HepG2 (cell line): ENCODE measurements around the gene METTL21C. TPM values are rescaled to one million over a fixed set of nuclear protein-coding genes. Genes with fewer than 3 reads are reported as not detected.

Experiments
- ATAC-seq: fragments of 200-7000 bp; cut with Tn5 transposase; 3 replicates; pipeline ENCODE4 v1.9.1; 2020; ENCODE audit warnings: mild to moderate bottlenecking, moderate library complexity
- BruUV-seq: library from RNA; stranded (reverse); fragments of 400-500 nt; replicated peaks from 2 replicates; lab custom pipeline; 2021; lab: Mats Ljungman, UMichigan
- CTCF ChIA-PET: fragments of 300-600 bp; formaldehyde crosslinking; extraction: SDS; loops from one replicate; lab custom pipeline; 2021; ENCODE audit warnings: low total read pairs, inconsistent platforms, low intra/inter-chr PET ratio; lab: Yijun Ruan, JAX
- POLR2A ChIA-PET: fragments of 350-600 bp; sonication (Branson Sonifier 250); formaldehyde crosslinking; loops from one replicate; lab custom pipeline; 2020; ENCODE audit warnings: antibody characterized with exemption, inconsistent platforms; lab: Yijun Ruan, JAX
- DNase-seq: peaks from one replicate; pipeline ENCODE4 v3.0.0-alpha.2; 2015; ENCODE audit warnings: low spot score
- FAIRE-seq: peaks from 3 replicates; lab custom pipeline; 2011; peaks lifted over from hg19 to GRCh38; lab: Jason Lieb, UNC
- H2AFZ ChIP-seq: one replicate; pipeline ENCODE4 v1.6.1; 2011; ENCODE audit warnings: low read length, inconsistent platforms
- H3K27ac ChIP-seq: fragments of 300-600 bp; 3 replicates; pipeline ENCODE4 v1.8.0; 2011; ENCODE audit warnings: mixed run types, mild to moderate bottlenecking, mixed read lengths, low read length, inconsistent platforms; ENCODE audit not compliant: insufficient read depth; ENCODE audit errors: extremely low read length
- H3K27me3 ChIP-seq, 2 experiments: fragments of 200-600 bp in 1 of 2; 2 replicates in 1 of 2; 3 replicates in 1 of 2; pipeline versions ENCODE4 v1.6.0 to v1.8.0; 2011; ENCODE audit warnings: low read length in 2 of 2, mild to moderate bottlenecking in 2 of 2, moderate library complexity in 2 of 2, inconsistent platforms in 1 of 2; ENCODE audit not compliant: insufficient read depth in 2 of 2, control insufficient read depth in 1 of 2
- H3K36me3 ChIP-seq, 2 experiments: fragments of 200-600 bp in 1 of 2; replicated peaks in 1 of 2; 2 replicates in 1 of 2; 3 replicates in 1 of 2; pipeline versions ENCODE4 v1.5.1 to v1.8.0; 2011; ENCODE audit warnings: low read length in 2 of 2, inconsistent platforms in 1 of 2; ENCODE audit not compliant: insufficient read depth in 2 of 2, control insufficient read depth in 1 of 2
- H3K4me1 ChIP-seq: 2 replicates; pipeline ENCODE4 v1.5.1; 2012; ENCODE audit warnings: low read length, inconsistent platforms; ENCODE audit not compliant: insufficient read depth
- H3K4me2 ChIP-seq: 2 replicates; pipeline ENCODE4 v1.6.0; 2011; ENCODE audit warnings: low read depth, low read length, inconsistent platforms
- H3K4me3 ChIP-seq, 3 experiments: fragments of 200-600 bp in 1 of 3; sonication (generic), shearing (Covaris generic) in 1 of 3; replicated peaks in 1 of 3; 2 replicates each; pipeline ENCODE4 v1.5.1; 2011 to 2016; ENCODE audit warnings: low read length in 3 of 3, inconsistent platforms in 2 of 3, low read depth in 2 of 3, mild to moderate bottlenecking in 2 of 3, control low read depth in 1 of 3, mixed read lengths in 1 of 3; ENCODE audit not compliant: insufficient read depth in 1 of 3
- H3K79me2 ChIP-seq: one replicate; pipeline ENCODE4 v1.6.1; 2011; ENCODE audit warnings: low read length, inconsistent platforms; ENCODE audit not compliant: insufficient read depth
- H3K9ac ChIP-seq: 2 replicates; pipeline ENCODE4 v1.6.0; 2011; ENCODE audit warnings: mild to moderate bottlenecking, low read depth, low read length, inconsistent platforms; ENCODE audit not compliant: insufficient read depth
- H3K9me3 ChIP-seq: 2 replicates; pipeline ENCODE4 v1.5.1; 2012; ENCODE audit warnings: mild to moderate bottlenecking, low read length
- H4K20me1 ChIP-seq: 2 replicates; pipeline ENCODE4 v1.6.0; 2011; ENCODE audit warnings: inconsistent platforms, mild to moderate bottlenecking, low read length, moderate library complexity; ENCODE audit not compliant: insufficient read depth
- ADNP ChIP-seq: sonication (generic); formaldehyde crosslinking; IDR thresholded peaks from 2 replicates; pipeline ENCODE4 v1.4.0; 2020; ENCODE audit warnings: missing genetic modification reagents
- ATF7 ChIP-seq, 2 experiments: fragments of 450-650 bp in 1 of 2; sonication (generic) in 1 of 2; formaldehyde crosslinking in 1 of 2; IDR thresholded peaks; 2 replicates each; pipeline versions ENCODE4 v1.4.0 to v1.6.1; 2016 to 2020; ENCODE audit warnings: antibody characterized with exemption in 1 of 2, mild to moderate bottlenecking in 1 of 2, missing genetic modification reagents in 1 of 2
- HNRNPLL ChIP-seq: fragments of 200-400 bp; formaldehyde crosslinking; IDR thresholded peaks from 2 replicates; pipeline ENCODE4 v1.6.1; 2017; ENCODE audit warnings: mild to moderate bottlenecking, low read depth, low read length; ENCODE audit not compliant: poor library complexity, severe bottlenecking
- MAFK ChIP-seq, 2 experiments: IDR thresholded peaks in 1 of 2; conservative IDR thresholded peaks in 1 of 2; 2 replicates each; pipeline ENCODE4 v1.6.1; 2011; ENCODE audit warnings: improper control_type of control experiment in 2 of 2, low read length in 2 of 2
- POLR2G ChIP-seq: fragments of 200-400 bp; formaldehyde crosslinking; IDR thresholded peaks from 2 replicates; pipeline ENCODE4 v1.6.1; 2018; ENCODE audit warnings: mild to moderate bottlenecking, low read depth, low read length, moderate library complexity
- SMC3 ChIP-seq: IDR thresholded peaks from 2 replicates; pipeline ENCODE4 v1.6.1; 2011; ENCODE audit warnings: low read length, improper control_type of control experiment
- SRSF9 ChIP-seq: fragments of 200-400 bp; formaldehyde crosslinking; IDR thresholded peaks from 2 replicates; pipeline ENCODE4 v1.6.1; 2018; ENCODE audit warnings: borderline replicate concordance, mild to moderate bottlenecking, low read depth, low read length; ENCODE audit not compliant: insufficient read depth, poor library complexity, severe bottlenecking
- THAP11 ChIP-seq: IDR thresholded peaks from 2 replicates; pipeline ENCODE4 v1.6.1; 2016; ENCODE audit warnings: missing biosample characterization, missing genetic modification reagents
- ZNF253 ChIP-seq: sonication (generic); formaldehyde crosslinking; IDR thresholded peaks from 2 replicates; pipeline ENCODE4 v1.8.0; 2022; ENCODE audit warnings: mild to moderate bottlenecking, missing genetic modification reagents, borderline replicate concordance
- ZNF562 ChIP-seq: sonication (generic); formaldehyde crosslinking; IDR thresholded peaks from 2 replicates; pipeline ENCODE4 v1.8.0; 2022; ENCODE audit warnings: missing genetic modification reagents, borderline replicate concordance
- ZNF564 ChIP-seq: sonication (generic); formaldehyde crosslinking; IDR thresholded peaks from 2 replicates; pipeline ENCODE4 v1.8.1; 2023; ENCODE audit warnings: mild to moderate bottlenecking, missing genetic modification reagents
- ZSCAN20 ChIP-seq: sonication (generic); formaldehyde crosslinking; IDR thresholded peaks from 2 replicates; pipeline ENCODE4 v1.4.0; 2020; ENCODE audit warnings: missing genetic modification reagents, mild to moderate bottlenecking, borderline replicate concordance
- in situ Hi-C: cut with HindIII; loops from 2 replicates; pipeline ENCODE4 v1.10.0; 2017; ENCODE audit warnings: low pct_unique_long_range_greater_than_20kb; ENCODE audit not compliant: extremely low pct_ligation_motif_present
- intact Hi-C: fragments of 100-400 bp; cut with micrococcal nuclease; formaldehyde crosslinking; loops from one replicate; pipeline ENCODE4 v1.10.0; 2022; ENCODE audit not compliant: unreplicated experiment
- polyA plus RNA-seq, 8 experiments: library from polyadenylated mRNA; depleted of rRNA in 3 of 8; stranded (reverse) in 7 of 8; unstranded in 1 of 8; fragments of >200 nt; fragmentation: Illumina TruSeq in 4 of 8; extraction: Trizol in 4 of 8; gene quantifications; 2 replicates each; pipeline versions ENCODE4 v1.2.1 to v1.2.3, GENCODE V29; 2011 to 2016; ENCODE audit warnings: low read depth in 4 of 8, missing spikeins in 1 of 8, mixed read lengths in 1 of 8; ENCODE audit not compliant: insufficient read depth in 1 of 8
- total RNA-seq, 5 experiments: library from RNA; depleted of rRNA; stranded (reverse); fragments of >200 nt; fragmentation: Illumina TruSeq; extraction: Trizol; gene quantifications; 2 replicates each; pipeline ENCODE4 v1.2.3, GENCODE V29; 2016; ENCODE audit warnings: low read depth in 1 of 5
- TF ChIP-seq, protein P1 (sequence below): sonication (generic); formaldehyde crosslinking; conservative IDR thresholded peaks from 2 replicates; pipeline ENCODE4 v1.8.1; 2023; ENCODE audit warnings: missing genetic modification reagents
- TF ChIP-seq, protein P2 (sequence below): sonication (generic); formaldehyde crosslinking; IDR thresholded peaks from 2 replicates; pipeline ENCODE4 v1.5.0; 2020; ENCODE audit warnings: mild to moderate bottlenecking, missing genetic modification reagents

Gene METTL21C
- total and polyA plus RNA-seq, 2 of the 13 experiments (the other 11 are each of a cell fraction or from before 2014, with no cell fraction given): not detected

DNA sequence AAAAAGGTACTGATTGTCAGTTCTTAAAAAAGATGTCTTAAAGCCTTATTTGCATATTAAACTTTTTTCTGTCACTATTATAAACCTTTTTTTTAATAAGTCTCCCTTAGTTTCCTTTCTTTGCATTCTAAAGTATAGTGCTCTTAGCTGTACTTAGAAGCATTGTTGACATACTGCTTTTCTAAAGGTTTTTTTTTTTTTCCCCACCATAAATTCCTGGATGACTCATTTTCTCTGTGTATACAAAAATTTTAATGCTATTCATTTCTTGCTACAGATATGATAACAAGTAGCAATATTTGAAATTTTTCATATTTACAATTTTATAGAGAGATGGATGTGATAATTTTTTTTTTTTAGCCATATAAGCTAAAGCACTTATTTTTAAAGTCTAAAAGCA lies 43.5 kb downstream of the METTL21C start:
- H3K27ac ChIP-seq: no peak overlapping the region
- no peaks in the 10 kb centered on the region for H3K27me3 ChIP-seq
- in situ Hi-C loops: no loop called here
- DNase-seq: no peak
- no peaks in the 10 kb centered on the region for H3K9me3 ChIP-seq
- H3K79me2 ChIP-seq: no peaks in the 10 kb centered on the region
- H3K4me3 ChIP-seq: no peak overlapping the region
- H4K20me1 ChIP-seq: no peaks in the 10 kb centered on the region
- no peaks in the 10 kb centered on the region for H3K4me1 ChIP-seq
- no peak overlapping the region for H3K9ac ChIP-seq
- TF ChIP-seq SRSF9 (no peak), THAP11 (CRISPR knock-in tag) (no peak), ZSCAN20 (CRISPR knock-in tag) (no peak), HNRNPLL (no peak), POLR2G (no peak), MAFK (conservative IDR thresholded peaks at IDR 0.05 in 1 of 2, IDR thresholded peaks at IDR 0.05 in 1 of 2; ENCODE audit: low read length in 2 of 2) (no peak), SMC3 (no peak), ADNP (CRISPR knock-in tag) (no peak), ZNF562 (CRISPR knock-in tag) (no peak), ZNF564 (CRISPR knock-in tag) (no peak), ATF7 (IDR thresholded peaks at IDR 0.05) (no peak), ATF7 (CRISPR knock-in tag; IDR thresholded peaks at IDR 0.05) (no peak), ZNF253 (CRISPR knock-in tag) (no peak)
- TF ChIP-seq, protein P1, sequence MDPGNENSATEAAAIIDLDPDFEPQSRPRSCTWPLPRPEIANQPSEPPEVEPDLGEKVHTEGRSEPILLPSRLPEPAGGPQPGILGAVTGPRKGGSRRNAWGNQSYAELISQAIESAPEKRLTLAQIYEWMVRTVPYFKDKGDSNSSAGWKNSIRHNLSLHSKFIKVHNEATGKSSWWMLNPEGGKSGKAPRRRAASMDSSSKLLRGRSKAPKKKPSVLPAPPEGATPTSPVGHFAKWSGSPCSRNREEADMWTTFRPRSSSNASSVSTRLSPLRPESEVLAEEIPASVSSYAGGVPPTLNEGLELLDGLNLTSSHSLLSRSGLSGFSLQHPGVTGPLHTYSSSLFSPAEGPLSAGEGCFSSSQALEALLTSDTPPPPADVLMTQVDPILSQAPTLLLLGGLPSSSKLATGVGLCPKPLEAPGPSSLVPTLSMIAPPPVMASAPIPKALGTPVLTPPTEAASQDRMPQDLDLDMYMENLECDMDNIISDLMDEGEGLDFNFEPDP (CRISPR knock-in tag): no peak
- TF ChIP-seq, protein P2, sequence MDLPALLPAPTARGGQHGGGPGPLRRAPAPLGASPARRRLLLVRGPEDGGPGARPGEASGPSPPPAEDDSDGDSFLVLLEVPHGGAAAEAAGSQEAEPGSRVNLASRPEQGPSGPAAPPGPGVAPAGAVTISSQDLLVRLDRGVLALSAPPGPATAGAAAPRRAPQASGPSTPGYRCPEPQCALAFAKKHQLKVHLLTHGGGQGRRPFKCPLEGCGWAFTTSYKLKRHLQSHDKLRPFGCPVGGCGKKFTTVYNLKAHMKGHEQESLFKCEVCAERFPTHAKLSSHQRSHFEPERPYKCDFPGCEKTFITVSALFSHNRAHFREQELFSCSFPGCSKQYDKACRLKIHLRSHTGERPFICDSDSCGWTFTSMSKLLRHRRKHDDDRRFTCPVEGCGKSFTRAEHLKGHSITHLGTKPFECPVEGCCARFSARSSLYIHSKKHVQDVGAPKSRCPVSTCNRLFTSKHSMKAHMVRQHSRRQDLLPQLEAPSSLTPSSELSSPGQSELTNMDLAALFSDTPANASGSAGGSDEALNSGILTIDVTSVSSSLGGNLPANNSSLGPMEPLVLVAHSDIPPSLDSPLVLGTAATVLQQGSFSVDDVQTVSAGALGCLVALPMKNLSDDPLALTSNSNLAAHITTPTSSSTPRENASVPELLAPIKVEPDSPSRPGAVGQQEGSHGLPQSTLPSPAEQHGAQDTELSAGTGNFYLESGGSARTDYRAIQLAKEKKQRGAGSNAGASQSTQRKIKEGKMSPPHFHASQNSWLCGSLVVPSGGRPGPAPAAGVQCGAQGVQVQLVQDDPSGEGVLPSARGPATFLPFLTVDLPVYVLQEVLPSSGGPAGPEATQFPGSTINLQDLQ (CRISPR knock-in tag): no peak
- TF ChIP-seq, all 625 proteins: peak for 0
- H3K36me3 ChIP-seq: peaks cover 5 to 31% of the 10 kb centered on the region in 2 experiments
- CTCF ChIA-PET: no interaction called here
- no peak for FAIRE-seq
- no peak overlapping the region for H3K4me2 ChIP-seq
- no peak overlapping the region for H2AFZ ChIP-seq
- BruUV-seq: no TSS peak
- ATAC-seq: no peak
- intact Hi-C loops: no loop called here
- POLR2A ChIA-PET: no interaction called here
